ENCODE results near the gene MUL1.

GRCh38 chr1:20530901-20531300, 22.9 kb upstream of the MUL1 start:
- no peak for TF ChIP-seq POLR2A (IDR thresholded peaks at IDR 0.05)
- no peak for TF ChIP-seq CTCF (IDR thresholded peaks at IDR 0.05)
- TF ChIP-seq POLR2AphosphoS5 (IDR thresholded peaks at IDR 0.05): no peak
